ENCODE data around the gene MSRB1.

DNA sequence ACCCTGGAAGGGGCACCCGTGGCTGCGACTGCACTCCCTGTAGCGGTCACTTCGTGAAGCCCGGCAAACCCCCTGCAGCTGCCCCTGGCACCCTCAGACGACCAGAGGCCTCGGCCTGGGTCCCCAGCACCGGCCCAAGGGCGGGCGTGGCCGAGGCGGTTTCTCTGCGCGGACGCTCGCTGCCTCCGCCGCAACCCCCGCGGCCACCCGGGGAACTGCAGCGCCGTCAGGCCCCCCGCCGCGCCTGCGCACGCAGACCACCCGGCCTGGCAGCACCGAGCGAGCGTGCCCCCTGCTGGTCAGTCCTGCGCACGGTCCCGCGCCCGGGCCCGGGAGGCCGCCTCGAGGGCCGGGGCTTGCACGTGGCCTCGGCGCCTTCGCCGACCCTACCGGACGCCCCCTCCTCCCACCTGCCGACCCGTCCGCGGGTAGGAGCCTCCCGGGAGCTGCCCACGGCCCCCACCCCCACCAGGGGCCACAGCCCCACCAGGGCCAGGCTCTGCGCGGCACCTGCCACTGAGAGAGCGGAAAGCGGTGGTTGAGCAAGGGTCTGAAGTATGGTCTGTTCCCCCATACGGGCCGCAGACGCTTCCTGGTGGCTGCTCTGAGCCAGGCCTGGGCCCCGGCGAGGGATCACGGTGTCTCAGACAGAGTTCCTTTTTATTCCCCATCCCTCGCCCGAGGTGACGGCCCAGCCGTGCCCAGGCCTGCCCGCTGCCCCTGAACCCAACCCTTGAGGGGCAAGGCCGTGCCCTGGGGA, 13.2 kb downstream of the MSRB1 start:
- TF ChIP-seq, protein P1, sequence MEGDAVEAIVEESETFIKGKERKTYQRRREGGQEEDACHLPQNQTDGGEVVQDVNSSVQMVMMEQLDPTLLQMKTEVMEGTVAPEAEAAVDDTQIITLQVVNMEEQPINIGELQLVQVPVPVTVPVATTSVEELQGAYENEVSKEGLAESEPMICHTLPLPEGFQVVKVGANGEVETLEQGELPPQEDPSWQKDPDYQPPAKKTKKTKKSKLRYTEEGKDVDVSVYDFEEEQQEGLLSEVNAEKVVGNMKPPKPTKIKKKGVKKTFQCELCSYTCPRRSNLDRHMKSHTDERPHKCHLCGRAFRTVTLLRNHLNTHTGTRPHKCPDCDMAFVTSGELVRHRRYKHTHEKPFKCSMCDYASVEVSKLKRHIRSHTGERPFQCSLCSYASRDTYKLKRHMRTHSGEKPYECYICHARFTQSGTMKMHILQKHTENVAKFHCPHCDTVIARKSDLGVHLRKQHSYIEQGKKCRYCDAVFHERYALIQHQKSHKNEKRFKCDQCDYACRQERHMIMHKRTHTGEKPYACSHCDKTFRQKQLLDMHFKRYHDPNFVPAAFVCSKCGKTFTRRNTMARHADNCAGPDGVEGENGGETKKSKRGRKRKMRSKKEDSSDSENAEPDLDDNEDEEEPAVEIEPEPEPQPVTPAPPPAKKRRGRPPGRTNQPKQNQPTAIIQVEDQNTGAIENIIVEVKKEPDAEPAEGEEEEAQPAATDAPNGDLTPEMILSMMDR (IDR thresholded peaks at IDR 0.05): peak; percentile 67 to 100 (median 100)
- TF ChIP-seq POLR2A (IDR thresholded peaks at IDR 0.05): peak in 2 of 3 donors; percentile 44 to 58
